Measurements from ENCODE around the gene SIPA1L3. TPM values are rescaled to one million over a fixed set of nuclear protein-coding genes. Genes with fewer than 3 reads are reported as not detected.

The SIPA1L3 gene
- total and polyA plus RNA-seq, 10 of the 15 experiments (the other 5 are each of a cell fraction or from before 2014, with no cell fraction given): 0.24 to 66.2 (median 19.1) TPM

- TF ChIP-seq HSF1 (IDR thresholded peaks at IDR 0.05; ENCODE audit: low read depth, low read length) (no peak), ELK1 (IDR thresholded peaks at IDR 0.05; ENCODE audit: low read depth, low read length) (no peak), NFYA (IDR thresholded peaks at IDR 0.05; ENCODE audit: borderline replicate concordance, low read depth, low read length) (no peak)
These were observed 228.4 kb downstream of the SIPA1L3 start (continued) for GRCh38 chr19:38135150-38135998.

GRCh38 chr19:38139122-38139521, 232.1 kb downstream of the SIPA1L3 start:
- Histone ChIP-seq H4K20me1 (ENCODE audit: control insufficient read depth, insufficient read depth) (no peaks in the 10 kb centered on the region; the same call in 1 of the 2 replicates), H3K79me2 (ENCODE audit: control insufficient read depth, insufficient read depth, low read length) (no peaks in the 10 kb centered on the region), H3K9me3 (replicated peaks; ENCODE audit: control insufficient read depth, insufficient read depth, low read length) (no peaks in the 10 kb centered on the region), H3K36me3 (ENCODE audit: control insufficient read depth in 2 of 2, insufficient read depth in 2 of 2, low read length in 1 of 2) (peaks cover 3 to 7% of the 10 kb centered on the region in 2 experiments; a peak in 3 of 4 replicates), H3K9ac (ENCODE audit: control insufficient read depth, insufficient read depth, low read length) (no peak overlapping the region), H3K27ac (ENCODE audit: control insufficient read depth, insufficient read depth) (no peak overlapping the region), H3K4me1 (ENCODE audit: control insufficient read depth, insufficient read depth, low read length) (no peaks in the 10 kb centered on the region), H3K27me3 (replicated peaks in 1 of 2; ENCODE audit: control insufficient read depth in 2 of 2, insufficient read depth in 2 of 2, low read length in 1 of 2) (no peaks in the 10 kb centered on the region), H3K4me3 (no peak overlapping the region), H2AFZ (ENCODE audit: control insufficient read depth, low read depth, low read length) (no peak overlapping the region), H3K4me2 (ENCODE audit: control insufficient read depth, insufficient read depth) (no peak overlapping the region)
- ATAC-seq (no peak), DNase-seq (ENCODE audit: low read depth, low spot score) (no peak), FAIRE-seq (no peak)
- 67% methylated on average over 6 of the region's 6 CpGs for WGBS (ENCODE audit: insufficient coverage, insufficient replicate concordance, low lambda C conversion rate, missing lambda C conversion rate)
- in situ Hi-C loops (cut with MboI): no loop called here
- intact Hi-C loops (cut with micrococcal nuclease; ENCODE audit: unreplicated experiment): no loop called here
- ChIA-PET SMC1A (ENCODE audit: uncharacterized antibody, unreplicated experiment) (interaction anchor here (0.6 kb wide), 1 partner anchor 86 kb away, joined by 3 read pairs; no protein-coding TSS in a partner anchor), RAD21 (ENCODE audit: unreplicated experiment) (no interaction called here), CTCF (no interaction called here), POLR2A (no interaction called here)
- BruUV-seq (replicated peaks): no TSS peak
- no peak for TF ChIP-seq IRF5 (IDR thresholded peaks at IDR 0.05; ENCODE audit: borderline replicate concordance)
- TF ChIP-seq MAX (IDR thresholded peaks at IDR 0.05; ENCODE audit: low read depth, low read length): no peak
- no peak for TF ChIP-seq SUPT20H (IDR thresholded peaks at IDR 0.05; ENCODE audit: borderline replicate concordance, control insufficient read depth, low read depth, low read length)
- no peak for TF ChIP-seq ZNF592 (IDR thresholded peaks at IDR 0.05)
- no peak for TF ChIP-seq DPF2 (IDR thresholded peaks at IDR 0.05)
- no peak for TF ChIP-seq HDAC2 (IDR thresholded peaks at IDR 0.05)
- no peak for TF ChIP-seq NFYA (IDR thresholded peaks at IDR 0.05; ENCODE audit: borderline replicate concordance, low read depth, low read length)
- no peak for TF ChIP-seq RAD51 (IDR thresholded peaks at IDR 0.05)
- no peak for TF ChIP-seq CBX3 (IDR thresholded peaks at IDR 0.05; ENCODE audit: borderline replicate concordance, low read depth)
- no peak for TF ChIP-seq WRNIP1 (IDR thresholded peaks at IDR 0.05; ENCODE audit: borderline replicate concordance, low read depth, low read length)
- TF ChIP-seq POU2F2 (IDR thresholded peaks at IDR 0.05; ENCODE audit: borderline replicate concordance, low read depth, low read length): no peak

Measured in GM12878 (cell line).